Brain microvascular endothelial cell (primary cell): ENCODE measurements around the gene GOLPH3.

ENCODE experiments used
- DNase-seq: peaks from one replicate; pipeline ENCODE4 v3.0.0-alpha.2; 2020
- H3K27ac ChIP-seq: fragments of 250-450 bp; sonication (Bioruptor Pico); 2 replicates; pipeline ENCODE4 v1.5.1; 2020; ENCODE audit warnings: mild to moderate bottlenecking, moderate library complexity
- H3K27me3 ChIP-seq: fragments of 250-450 bp; sonication (Bioruptor Pico); replicated peaks from 2 replicates; pipeline ENCODE4 v1.5.1; 2020; ENCODE audit warnings: mild to moderate bottlenecking
- H3K36me3 ChIP-seq: fragments of 250-450 bp; sonication (Bioruptor Pico); replicated peaks from 2 replicates; pipeline ENCODE4 v1.5.1; 2020; ENCODE audit warnings: mild to moderate bottlenecking
- H3K4me3 ChIP-seq: 2 replicates; pipeline ENCODE4 v1.5.1; 2011; ENCODE audit warnings: low read depth, mild to moderate bottlenecking, control low read depth, low read length, moderate library complexity
- in situ Hi-C: cut with HindIII; loops from 2 replicates; pipeline ENCODE4 v1.10.0; 2017; ENCODE audit warnings: low sequenced_read_pairs, low pct_ligation_motif_present
- TF ChIP-seq, protein P1 (sequence below): IDR thresholded peaks from 2 replicates; pipeline ENCODE4 v1.5.1; 2011; ENCODE audit warnings: low read depth, mild to moderate bottlenecking, moderate library complexity, low read length, control low read depth, inconsistent platforms; ENCODE audit errors: missing control alignments

Gene GOLPH3

DNA sequence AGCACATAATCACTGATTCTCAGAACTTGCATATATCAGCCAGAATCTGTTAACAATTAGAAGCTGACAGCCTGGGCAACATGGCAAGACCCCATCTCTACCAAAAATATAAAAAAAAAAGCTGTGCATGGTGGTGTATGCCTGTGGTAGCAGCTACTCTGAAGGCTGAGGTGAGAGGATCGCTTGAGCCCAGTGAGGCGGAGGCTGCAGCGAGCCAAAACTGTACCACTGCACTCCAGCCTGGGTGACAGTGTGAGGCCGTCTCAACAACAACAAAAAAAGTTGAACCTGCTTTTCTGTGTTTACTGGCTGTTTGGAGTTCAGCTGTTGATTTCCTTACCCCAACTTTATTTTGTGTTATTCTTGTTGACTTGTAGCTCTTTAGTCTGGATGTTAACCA, 66.8 kb downstream of the GOLPH3 start:
- in situ Hi-C loops: no loop called here
- Histone ChIP-seq H3K36me3 (peaks cover 53% of the 10 kb centered on the region), H3K4me3 (no peak overlapping the region), H3K27me3 (no peaks in the 10 kb centered on the region), H3K27ac (no peak overlapping the region)
- no peak for DNase-seq
- TF ChIP-seq, protein P1, sequence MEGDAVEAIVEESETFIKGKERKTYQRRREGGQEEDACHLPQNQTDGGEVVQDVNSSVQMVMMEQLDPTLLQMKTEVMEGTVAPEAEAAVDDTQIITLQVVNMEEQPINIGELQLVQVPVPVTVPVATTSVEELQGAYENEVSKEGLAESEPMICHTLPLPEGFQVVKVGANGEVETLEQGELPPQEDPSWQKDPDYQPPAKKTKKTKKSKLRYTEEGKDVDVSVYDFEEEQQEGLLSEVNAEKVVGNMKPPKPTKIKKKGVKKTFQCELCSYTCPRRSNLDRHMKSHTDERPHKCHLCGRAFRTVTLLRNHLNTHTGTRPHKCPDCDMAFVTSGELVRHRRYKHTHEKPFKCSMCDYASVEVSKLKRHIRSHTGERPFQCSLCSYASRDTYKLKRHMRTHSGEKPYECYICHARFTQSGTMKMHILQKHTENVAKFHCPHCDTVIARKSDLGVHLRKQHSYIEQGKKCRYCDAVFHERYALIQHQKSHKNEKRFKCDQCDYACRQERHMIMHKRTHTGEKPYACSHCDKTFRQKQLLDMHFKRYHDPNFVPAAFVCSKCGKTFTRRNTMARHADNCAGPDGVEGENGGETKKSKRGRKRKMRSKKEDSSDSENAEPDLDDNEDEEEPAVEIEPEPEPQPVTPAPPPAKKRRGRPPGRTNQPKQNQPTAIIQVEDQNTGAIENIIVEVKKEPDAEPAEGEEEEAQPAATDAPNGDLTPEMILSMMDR: no peak

GRCh38 chr5:32103521-32103920, 70.6 kb downstream of the GOLPH3 start:
- no peak for DNase-seq
- in situ Hi-C loops: no loop called here
- no peaks in the 10 kb centered on the region for H3K27me3 ChIP-seq
- no peak overlapping the region for H3K27ac ChIP-seq
- H3K36me3 ChIP-seq: peaks cover 54% of the 10 kb centered on the region
- no peak overlapping the region for H3K4me3 ChIP-seq
- TF ChIP-seq, protein P1: no peak

- in situ Hi-C loops: no loop called here
- no peak overlapping the region for H3K27ac ChIP-seq
- peaks cover 53% of the 10 kb centered on the region for H3K36me3 ChIP-seq
- H3K27me3 ChIP-seq: no peaks in the 10 kb centered on the region
- no peak overlapping the region for H3K4me3 ChIP-seq
- TF ChIP-seq, protein P1: no peak
- no peak for DNase-seq
These were observed 71.7 kb downstream of the GOLPH3 start for GRCh38 chr5:32102254-32102986.

GRCh38 chr5:32100691-32101302, 73.3 kb downstream of the GOLPH3 start:
- no peaks in the 10 kb centered on the region for H3K27me3 ChIP-seq
- TF ChIP-seq, protein P1: no peak
- no peak overlapping the region for H3K4me3 ChIP-seq
- H3K27ac ChIP-seq: no peak overlapping the region
- H3K36me3 ChIP-seq: peaks cover 43% of the 10 kb centered on the region
- in situ Hi-C loops: no loop called here
- DNase-seq: no peak

GRCh38 chr5:32100230-32100629, 73.9 kb downstream of the GOLPH3 start:
- Histone ChIP-seq H3K27ac (no peak overlapping the region), H3K4me3 (no peak overlapping the region)

More at GRCh38 chr5:32100230-32100629, 73.9 kb downstream of the GOLPH3 start:
- Histone ChIP-seq H3K36me3 (peaks cover 39% of the 10 kb centered on the region), H3K27me3 (no peaks in the 10 kb centered on the region)
- in situ Hi-C loops: no loop called here
- DNase-seq: no peak
- TF ChIP-seq, protein P1: no peak
